Activated CD4-positive, alpha-beta T cell treated with anti-CD3 and anti-CD28 coated beads for 24 hours (primary cell): Measurements from ENCODE around the gene GNA14.
"Not testable (repeated sequence)": the region's sequence is repeated elsewhere in the genome, so short reads cannot be mapped to it uniquely, and the experiment has no call there.

ENCODE experiments used
- DNase-seq, 2 donors: peaks; one replicate each; pipeline ENCODE4 v3.0.0-alpha.2; 2020; ENCODE audit warnings: low read depth in 2 of 2

The GNA14 gene

GRCh38 chr9:77402286-77402685 is 245.8 kb downstream of the GNA14 start:
- no peak for DNase-seq

GRCh38 chr9:77399964-77400363 is 248.2 kb downstream of the GNA14 start:
- no peak for DNase-seq

GRCh38 chr9:77398581-77398980 is 249.5 kb downstream of the GNA14 start:
- DNase-seq = not testable (repeated sequence)

GRCh38 chr9:77392328-77392727 is 255.8 kb downstream of the GNA14 start:
- no peak for DNase-seq

- no peak for DNase-seq
Observed at GRCh38 chr9:77391834-77392233, 256.3 kb downstream of the GNA14 start.

- no peak for DNase-seq
Observed at GRCh38 chr9:77386187-77386586, 261.9 kb downstream of the GNA14 start.

GRCh38 chr9:77384406-77384805 is 263.7 kb downstream of the GNA14 start:
- DNase-seq = no peak

- no peak for DNase-seq
Observed at GRCh38 chr9:77375956-77376532, 272.1 kb downstream of the GNA14 start.

- DNase-seq = no peak
Observed at GRCh38 chr9:77374266-77374665, 273.9 kb downstream of the GNA14 start.
